Adrenal gland (tissue), 19 donors: ENCODE results near the gene KRT5. TPM values are rescaled to one million over a fixed set of nuclear protein-coding genes. Genes with fewer than 3 reads are reported as not detected.

ENCODE experiments used
- DNase-seq, 7 donors: peaks; one replicate each; pipeline ENCODE4 v3.0.0-alpha.2; 2019 to 2020
- H3K27ac ChIP-seq, 5 donors: fragments of 200-600 bp; sonication (generic) in 4 of 5; 1 replicate in 3 of 5; 2 replicates in 2 of 5; pipeline versions ENCODE4 v1.5.1 to v1.8.0; 2016 to 2020; ENCODE audit warnings: mild to moderate bottlenecking in 1 of 5
- H3K27me3 ChIP-seq: fragments of 200-600 bp; 2 replicates; pipeline ENCODE4 v1.8.0; 2021
- H3K36me3 ChIP-seq, 2 donors: fragments of 200-600 bp; replicated peaks in 1 of 2; 1 replicate in 1 of 2; 2 replicates in 1 of 2; pipeline versions ENCODE4 v1.5.1 to v1.8.0; 2018 to 2022
- H3K4me1 ChIP-seq, 2 donors: fragments of 200-600 bp; replicated peaks in 1 of 2; 1 replicate in 1 of 2; 2 replicates in 1 of 2; pipeline versions ENCODE4 v1.5.1 to v1.8.0; 2018 to 2021
- H3K4me3 ChIP-seq, 4 donors: fragments of 200-600 bp; sonication (generic) in 3 of 4; one replicate each; pipeline ENCODE4 v1.5.1; 2016 to 2018
- H3K9me3 ChIP-seq, 3 donors: fragments of 200-600 bp; sonication (generic) in 1 of 3; replicated peaks in 1 of 3; 1 replicate in 2 of 3; 2 replicates in 1 of 3; pipeline versions ENCODE4 v1.5.1 to v1.8.0; 2016 to 2021
- CTCF ChIP-seq, 6 experiments: fragments of 450-650 bp in 4 of 6; fragments of 200-600 bp in 2 of 6; sonication (generic) in 1 of 6; IDR thresholded peaks; 1 replicate in 5 of 6; 2 replicates in 1 of 6; pipeline versions ENCODE4 v1.5.1 to v1.8.0; 2016 to 2021; ENCODE audit warnings: antibody characterized with exemption in 6 of 6, mild to moderate bottlenecking in 2 of 6, moderate library complexity in 1 of 6
- POLR2A ChIP-seq, 2 donors: fragments of 450-650 bp; IDR thresholded peaks; one replicate each; pipeline ENCODE4 v1.6.1; 2017; ENCODE audit warnings: antibody characterized with exemption in 2 of 2, mild to moderate bottlenecking in 2 of 2, moderate library complexity in 1 of 2
- WGBS, 4 donors: extraction: QIAGEN DNeasy Blood & Tissue Kit in 2 of 4; methylation state at CpG; one replicate each; pipeline versions ENCODE4 v1.1.5 to v1.1.7; 2013 to 2017; 5-methylcytosine and 5-hydroxymethylcytosine counted together
- intact Hi-C, 2 donors: fragments of 100-400 bp; cut with DNase I; formaldehyde crosslinking; loops; one replicate each; pipeline versions ENCODE4 v1.14.1 to v1.15.0; 2022 to 2023
- long read RNA-seq, 10 donors: library from polyadenylated mRNA in 3 of 10; unstranded in 2 of 10; stranded (forward) in 1 of 10; transcript quantifications; one replicate each; pipeline ENCODE4 v2.0.0 and lab custom pipeline, GENCODE V29; 2021 to 2026
- polyA plus RNA-seq, 3 donors: library from polyadenylated mRNA; stranded (reverse); fragments of 200-250 nt in 2 of 3; fragments of 350-450 nt in 1 of 3; fragmentation: Illumina TruSeq in 1 of 3; extraction: RNeasy Lipid Tissue Mini Kit (QIAGEN cat#74804) in 1 of 3; gene quantifications; one replicate each; pipeline ENCODE4 v1.2.3, GENCODE V29; 2013 to 2014
- total RNA-seq, 9 donors: library from RNA; depleted of rRNA in 4 of 9; stranded (reverse); fragments of >200 nt in 4 of 9; fragments of 120-200 nt in 1 of 9; fragmentation: NEBNext Ultra II Directional in 1 of 9; extraction: Animal tissue kit (Norgen Biotek cat#: 25700) in 1 of 9; gene quantifications; one replicate each; pipeline versions ENCODE4 v1.1.0 to v1.2.4, GENCODE V29; 2013 to 2023
- donor health status: healthy with polysubstance abuse.
- donor health status: Bipolar disorder and iron deficiency.
- donor health status: DM: yes; HTN: yes; CAD: no.
- donor health status: DM: no; HTN: no; CAD: no.
- donor health status: DM: no; HTN: no; CAD: no.
- donor health status: DM: yes; HTN: yes; CAD: no.

KRT5 gene
- under 1 TPM in 4 of 9 donors, not detected in 5; 0.11 to 0.88 (median 0.37) TPM for total RNA-seq
- polyA plus RNA-seq: 1 to 10 TPM in 1 of 3 donors, under 1 TPM in 1, not detected in 1; 0.56 to 4.2 TPM
- long read RNA-seq, donor 1: 0 reads
- long read RNA-seq, donor 2: 0 reads
- long read RNA-seq, donor 3, partial matches to known transcripts: 0 of 1 reads
- long read RNA-seq, donor 3, other reads (novel, unspliced or antisense): 0 of 1 reads
- long read RNA-seq, donor 4: 0 reads
- long read RNA-seq, donor 5: 0 reads
- long read RNA-seq, donor 6: 0 reads
- long read RNA-seq, donor 7: 0 reads
- long read RNA-seq, donor 8: 0 reads
- long read RNA-seq, donor 9, partial matches to known transcripts: 0 of 1 reads
- long read RNA-seq, donor 9, other reads (novel, unspliced or antisense): 0 of 1 reads
- long read RNA-seq, donor 10: 0 reads

- whole genome bisulfite sequencing, 4 donors: 84 to 91% (median 90%) methylated on average over 25 to 29 of the region's 29 CpGs
- Histone ChIP-seq H3K27me3 (no peaks in the 10 kb centered on the region), H3K4me1 (no peaks in the 10 kb centered on the region), H3K4me3 (no peak within 1 kb of the TSS), H3K27ac (no peak within 1 kb of the TSS), H3K9me3 (no peaks in the 10 kb centered on the region), H3K36me3 (no peaks in the 10 kb centered on the region)
- no peak for TF ChIP-seq POLR2A (IDR thresholded peaks at IDR 0.05)
- no peak for TF ChIP-seq CTCF (IDR thresholded peaks at IDR 0.05)
- intact Hi-C loops: no loop called here
- peak in 2 of 7 donors; percentile 6 to 28 for DNase-seq
Measured at GRCh38 chr12:52519826-52520662, at the start of gene KRT5. Gene KRT5 (minus strand): TSS chr12:52520394. CDS start chr12:52520296, 98 bp downstream.

GRCh38 chr12:52568111-52568510, 47.9 kb upstream of the KRT5 start:
- intact Hi-C loops: no loop called here

GRCh38 chr12:52566847-52567291, 46.7 kb upstream of the KRT5 start:
- no peak overlapping the region for H3K4me3 ChIP-seq
- no peaks in the 10 kb centered on the region for H3K9me3 ChIP-seq
- DNase-seq: peak in 1 of 7 donors; percentile 3
- WGBS, 4 donors: 44 to 56% (median 47%) methylated on average over 4 to 8 of the region's 8 CpGs
- H3K36me3 ChIP-seq: no peaks in the 10 kb centered on the region
- no peaks in the 10 kb centered on the region for H3K27me3 ChIP-seq
- intact Hi-C loops: no loop called here
- TF ChIP-seq POLR2A (IDR thresholded peaks at IDR 0.05) (no peak), CTCF (IDR thresholded peaks at IDR 0.05) (no peak)
- no peaks in the 10 kb centered on the region for H3K4me1 ChIP-seq
- no peak overlapping the region for H3K27ac ChIP-seq

More at GRCh38 chr12:52568111-52568510, 47.9 kb upstream of the KRT5 start:
- Histone ChIP-seq H3K27me3 (no peaks in the 10 kb centered on the region), H3K9me3 (no peaks in the 10 kb centered on the region), H3K4me3 (no peak overlapping the region), H3K27ac (no peak overlapping the region), H3K4me1 (no peaks in the 10 kb centered on the region), H3K36me3 (no peaks in the 10 kb centered on the region)
- TF ChIP-seq POLR2A (IDR thresholded peaks at IDR 0.05): no peak
- no peak for TF ChIP-seq CTCF (IDR thresholded peaks at IDR 0.05)
- 87 to 97% (median 90%) methylated on average over 12 of the region's 12 CpGs for WGBS, 4 donors
- no peak for DNase-seq

- intact Hi-C loops: no loop called here
- Histone ChIP-seq H3K36me3 (no peaks in the 10 kb centered on the region), H3K4me1 (no peaks in the 10 kb centered on the region), H3K4me3 (no peak overlapping the region), H3K9me3 (no peaks in the 10 kb centered on the region), H3K27ac (no peak overlapping the region), H3K27me3 (no peaks in the 10 kb centered on the region)
- no peak for TF ChIP-seq CTCF (IDR thresholded peaks at IDR 0.05)
- no peak for DNase-seq
- WGBS, 4 donors: 75 to 93% (median 83%) methylated on average over 1 of the region's 1 CpG; no CpG with 5 or more reads in 1 of the 4 donors
Measured at GRCh38 chr12:52564582-52564981, 44.4 kb upstream of the KRT5 start.
